ENCODE measurements around the gene PPP1R9A.

PPP1R9A gene

DNA sequence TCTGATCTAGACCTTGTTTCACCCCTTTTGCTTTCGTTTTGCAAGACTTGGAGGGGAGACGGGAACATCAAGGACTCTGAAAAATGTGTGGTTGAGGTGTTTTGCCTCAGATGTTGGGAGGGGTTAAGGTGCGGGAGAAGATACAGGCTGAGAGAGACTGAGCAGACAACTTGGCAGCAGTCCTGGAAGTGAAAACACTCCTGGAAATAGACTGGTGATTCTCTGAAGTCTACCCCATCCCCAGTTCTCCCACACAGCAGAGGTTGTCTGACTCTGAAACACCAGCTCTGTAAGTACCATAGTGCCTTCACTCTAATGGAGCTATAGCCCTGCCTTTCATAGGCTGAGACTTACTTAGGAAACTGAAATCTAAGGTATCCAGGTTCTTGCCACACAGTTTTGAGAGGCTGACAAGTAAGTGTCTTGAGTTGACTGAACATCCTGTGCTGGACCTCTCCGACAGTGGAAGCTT, 152.5 kb downstream of the PPP1R9A start:
- Histone ChIP-seq H3K27me3 (ENCODE audit: control insufficient read depth, insufficient read depth, low read length) (no peaks in the 10 kb centered on the region), H3K4me3 (ENCODE audit: low read depth, low read length) (no peak overlapping the region), H3K36me3 (ENCODE audit: control insufficient read depth, insufficient read depth, low read length) (no peaks in the 10 kb centered on the region), H3K27ac (ENCODE audit: low read depth, low read length) (no peak overlapping the region), H3K4me1 (ENCODE audit: control insufficient read depth, insufficient read depth, low read length) (0 out of 2 replicates have a peak, but pooled peaks cover 6% of the 10 kb centered on the region), H3K9ac (ENCODE audit: low read depth, low read length) (no peak overlapping the region), H3K9me3 (ENCODE audit: control insufficient read depth, insufficient read depth, low read length) (no peaks in the 10 kb centered on the region)

DNA sequence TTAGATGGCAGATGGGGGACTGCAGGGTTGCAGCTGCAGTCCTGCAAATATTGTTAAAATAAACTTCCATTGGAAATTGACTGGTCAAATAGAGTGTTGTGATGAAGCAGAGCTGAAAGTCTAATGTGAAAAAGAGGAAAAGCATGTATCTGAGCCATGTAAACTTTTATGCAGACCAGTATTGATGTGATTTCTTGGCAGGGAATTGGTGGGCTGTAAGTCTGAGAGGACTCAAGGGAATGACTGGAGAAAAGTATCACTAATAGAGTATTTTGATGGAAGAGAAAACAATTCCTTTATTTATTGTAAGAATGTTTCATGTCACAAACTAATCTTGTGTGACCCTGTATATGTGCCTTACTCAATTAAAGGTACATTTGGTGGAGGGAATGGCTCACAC, 155.5 kb downstream of the PPP1R9A start:
- Histone ChIP-seq H3K4me1 (ENCODE audit: control insufficient read depth, insufficient read depth, low read length) (0 out of 2 replicates have a peak, but pooled peaks cover 10% of the 10 kb centered on the region), H3K27me3 (ENCODE audit: control insufficient read depth, insufficient read depth, low read length) (no peaks in the 10 kb centered on the region), H3K9ac (ENCODE audit: low read depth, low read length) (no peak overlapping the region), H3K4me3 (ENCODE audit: low read depth, low read length) (no peak overlapping the region), H3K36me3 (ENCODE audit: control insufficient read depth, insufficient read depth, low read length) (no peaks in the 10 kb centered on the region), H3K27ac (ENCODE audit: low read depth, low read length) (no peak overlapping the region), H3K9me3 (ENCODE audit: control insufficient read depth, insufficient read depth, low read length) (no peaks in the 10 kb centered on the region)

DNA sequence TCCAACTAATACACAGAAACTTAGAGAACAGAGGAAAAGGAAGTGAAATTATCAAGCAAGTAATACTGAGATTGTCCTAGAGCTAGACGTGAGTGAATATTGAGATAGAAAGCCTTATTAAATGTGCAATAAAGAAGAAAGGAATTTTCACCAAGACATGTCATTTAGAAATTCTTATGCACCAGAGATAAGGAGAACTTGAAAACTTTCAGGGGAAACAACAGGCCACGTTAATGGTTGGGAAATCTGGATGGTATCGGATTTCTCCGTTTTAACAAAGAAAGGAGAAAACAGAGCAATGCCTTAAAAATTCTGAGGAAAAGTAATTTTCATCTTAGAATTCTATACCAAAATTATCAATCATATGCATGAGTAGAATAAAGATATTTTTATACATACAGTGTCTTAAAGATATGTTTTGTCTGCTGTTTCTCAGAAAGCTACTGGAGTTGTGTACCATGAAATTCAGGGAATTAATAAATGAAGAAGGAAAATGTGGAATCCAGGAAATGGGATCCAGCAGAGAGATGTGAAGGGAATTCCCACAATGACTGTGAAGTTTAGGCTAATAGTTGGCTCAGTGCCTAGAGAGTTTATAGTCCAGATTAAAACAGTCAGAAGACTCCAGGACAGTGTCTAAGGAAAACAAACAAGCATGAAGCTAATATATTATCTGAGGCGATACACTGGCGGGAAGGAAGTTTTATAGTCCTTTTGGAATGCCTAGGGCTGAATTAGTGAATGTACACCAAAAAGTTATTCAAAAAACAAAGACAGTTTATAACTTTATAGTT, 159.5 kb downstream of the PPP1R9A start:
- no peak overlapping the region for H3K27ac ChIP-seq (ENCODE audit: low read depth, low read length)
- no peaks in the 10 kb centered on the region for H3K9me3 ChIP-seq (ENCODE audit: control insufficient read depth, insufficient read depth, low read length)
- H3K27me3 ChIP-seq (ENCODE audit: control insufficient read depth, insufficient read depth, low read length): no peaks in the 10 kb centered on the region
- H3K4me3 ChIP-seq (ENCODE audit: low read depth, low read length): no peak overlapping the region
- H3K36me3 ChIP-seq (ENCODE audit: control insufficient read depth, insufficient read depth, low read length): no peaks in the 10 kb centered on the region
- H3K9ac ChIP-seq (ENCODE audit: low read depth, low read length): no peak overlapping the region
- 0 out of 2 replicates have a peak, but pooled peaks cover 7% of the 10 kb centered on the region for H3K4me1 ChIP-seq (ENCODE audit: control insufficient read depth, insufficient read depth, low read length)

DNA sequence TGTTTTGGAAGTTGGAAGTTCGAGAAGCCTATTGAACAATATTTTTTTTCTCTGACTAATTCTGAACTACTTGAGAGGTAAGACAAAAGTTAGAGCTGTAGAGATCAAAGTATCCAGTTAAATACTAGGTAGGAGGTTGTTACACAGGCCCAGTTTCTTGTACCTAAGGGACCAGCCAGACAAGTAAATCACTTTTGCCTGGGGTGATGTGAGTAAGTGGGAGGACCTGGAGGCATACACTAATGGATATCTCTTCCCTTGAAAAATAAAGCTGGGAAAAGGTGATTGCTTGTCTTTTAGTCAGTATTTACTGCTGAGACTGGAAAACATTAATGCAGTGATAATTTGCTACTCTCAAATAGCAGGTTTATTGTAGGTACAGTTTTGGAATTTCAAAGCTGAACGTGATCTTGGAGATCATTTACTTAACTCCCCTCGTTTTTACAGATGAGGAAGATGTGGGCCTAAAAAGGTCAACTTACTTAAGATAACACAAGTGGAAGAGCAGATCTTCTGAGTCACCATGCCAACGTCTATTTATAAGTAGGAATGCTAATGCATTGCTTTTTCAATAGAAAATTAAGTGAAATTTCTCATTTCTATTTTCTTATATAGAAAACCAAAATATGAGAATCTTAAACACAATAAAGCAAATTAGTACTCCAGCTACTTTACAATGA, 181.3 kb downstream of the PPP1R9A start:
- no peaks in the 10 kb centered on the region for H3K36me3 ChIP-seq (ENCODE audit: control insufficient read depth, insufficient read depth, low read length)
- H3K27ac ChIP-seq (ENCODE audit: low read depth, low read length): no peak overlapping the region
- 0 out of 2 replicates have a peak, but pooled peaks cover 2% of the 10 kb centered on the region for H3K4me1 ChIP-seq (ENCODE audit: control insufficient read depth, insufficient read depth, low read length)
- no peaks in the 10 kb centered on the region for H3K27me3 ChIP-seq (ENCODE audit: control insufficient read depth, insufficient read depth, low read length)
- H3K9ac ChIP-seq (ENCODE audit: low read depth, low read length): no peak overlapping the region
- H3K4me3 ChIP-seq (ENCODE audit: low read depth, low read length): no peak overlapping the region
- no peaks in the 10 kb centered on the region for H3K9me3 ChIP-seq (ENCODE audit: control insufficient read depth, insufficient read depth, low read length)

DNA sequence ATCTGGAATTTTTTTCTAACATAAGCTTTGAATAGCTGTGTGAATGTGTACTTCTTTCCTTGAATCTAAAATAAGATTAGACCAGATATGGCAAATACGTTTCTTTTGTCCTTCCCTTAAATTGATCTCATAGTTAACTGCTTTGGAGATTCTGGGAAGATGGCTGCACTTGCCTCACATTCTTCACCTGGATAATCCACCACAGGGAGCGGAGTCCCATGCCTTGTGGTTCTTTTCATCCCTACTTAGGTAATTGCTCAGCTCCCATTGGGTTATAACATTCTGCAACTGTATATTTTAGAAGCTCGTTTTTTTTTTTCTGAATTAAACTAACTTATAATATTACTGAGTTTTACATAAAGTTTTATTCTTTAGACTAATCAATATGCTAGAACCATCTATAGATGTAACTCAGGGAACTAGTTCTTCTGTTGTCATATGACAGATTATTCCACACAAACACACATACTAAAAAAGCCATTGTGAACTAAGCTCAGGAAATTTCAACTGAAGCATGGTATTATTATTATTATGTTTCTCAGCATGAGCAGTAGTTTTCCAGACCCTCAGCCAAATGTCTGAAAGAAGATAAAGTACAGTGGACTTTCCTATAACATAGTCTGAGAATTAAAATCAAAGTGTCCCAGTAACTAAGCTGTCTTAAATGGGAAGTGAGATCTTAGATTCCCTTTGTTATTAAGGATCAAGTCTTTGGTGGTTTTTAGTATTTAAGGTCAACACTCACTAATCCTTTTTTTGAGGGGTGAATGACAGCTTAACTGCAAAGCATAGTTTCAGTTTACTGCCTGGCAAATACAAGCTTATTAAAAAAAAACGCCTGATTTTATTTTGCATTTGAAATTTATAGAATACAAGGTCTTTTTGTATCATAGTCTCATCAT, 182.3 kb downstream of the PPP1R9A start:
- H3K9ac ChIP-seq (ENCODE audit: low read depth, low read length): no peak overlapping the region
- no peaks in the 10 kb centered on the region for H3K27me3 ChIP-seq (ENCODE audit: control insufficient read depth, insufficient read depth, low read length)
- H3K4me3 ChIP-seq (ENCODE audit: low read depth, low read length): no peak overlapping the region
- no peaks in the 10 kb centered on the region for H3K36me3 ChIP-seq (ENCODE audit: control insufficient read depth, insufficient read depth, low read length)
- H3K4me1 ChIP-seq (ENCODE audit: control insufficient read depth, insufficient read depth, low read length): 0 out of 2 replicates have a peak, but pooled peaks cover 2% of the 10 kb centered on the region
- H3K27ac ChIP-seq (ENCODE audit: low read depth, low read length): no peak overlapping the region
- no peaks in the 10 kb centered on the region for H3K9me3 ChIP-seq (ENCODE audit: control insufficient read depth, insufficient read depth, low read length)

DNA sequence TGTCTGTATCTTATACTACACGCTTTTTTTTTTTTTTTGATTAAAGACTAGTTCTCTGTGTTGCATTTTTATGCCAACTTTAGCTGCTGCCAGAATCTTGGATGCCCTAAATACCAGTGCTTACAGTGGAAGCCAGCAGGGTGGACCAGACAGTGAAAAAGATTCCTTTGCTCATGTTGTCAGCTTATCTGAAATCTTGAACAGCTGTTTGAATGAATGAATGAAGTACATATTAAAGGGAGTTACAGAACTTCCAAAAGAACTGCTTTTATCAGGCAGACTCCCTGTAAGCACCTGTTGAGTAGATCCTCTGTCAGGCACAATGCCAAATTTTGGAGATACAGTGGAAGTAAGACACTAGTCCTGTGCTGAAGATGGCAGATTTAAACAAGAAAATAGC, 184.9 kb downstream of the PPP1R9A start:
- Histone ChIP-seq H3K27me3 (ENCODE audit: control insufficient read depth, insufficient read depth, low read length) (no peaks in the 10 kb centered on the region), H3K4me1 (ENCODE audit: control insufficient read depth, insufficient read depth, low read length) (peaks cover 10% of the 10 kb centered on the region; the same call in 1 of the 2 replicates), H3K4me3 (ENCODE audit: low read depth, low read length) (no peak overlapping the region), H3K27ac (ENCODE audit: low read depth, low read length) (no peak overlapping the region), H3K9me3 (ENCODE audit: control insufficient read depth, insufficient read depth, low read length) (no peaks in the 10 kb centered on the region), H3K36me3 (ENCODE audit: control insufficient read depth, insufficient read depth, low read length) (no peaks in the 10 kb centered on the region), H3K9ac (ENCODE audit: low read depth, low read length) (no peak overlapping the region)

DNA sequence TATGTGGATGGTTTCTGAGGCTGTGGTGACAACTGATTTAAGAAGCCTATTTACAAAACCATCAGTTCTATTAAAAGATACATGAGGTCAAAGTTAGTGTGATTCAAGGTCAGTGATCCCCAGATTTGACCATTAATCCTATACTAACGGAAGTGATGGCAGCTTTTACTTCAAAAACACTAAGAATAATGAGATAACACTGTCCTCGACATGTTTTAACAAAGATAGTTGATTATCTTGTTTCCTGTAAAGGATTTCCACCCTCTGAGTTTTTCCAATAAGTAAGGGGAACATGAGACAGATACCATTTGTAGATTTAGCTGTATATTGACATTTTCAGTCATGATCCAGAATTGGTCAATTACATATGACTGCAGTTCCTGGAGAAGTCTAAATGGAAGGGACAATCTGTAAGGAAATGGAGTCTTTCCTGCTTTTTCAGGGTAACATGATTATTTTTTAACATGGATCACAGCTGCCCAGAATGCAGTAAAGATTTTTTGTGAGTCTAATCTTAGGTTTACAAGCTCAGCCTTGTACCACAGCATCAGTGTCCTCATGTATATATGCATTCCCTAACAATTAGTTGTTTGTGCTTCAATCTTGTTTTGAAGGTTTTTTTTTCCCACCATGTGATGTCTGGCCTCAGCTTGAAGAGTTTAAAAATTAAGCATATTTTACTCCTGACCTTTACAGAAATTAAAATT, 188.0 kb downstream of the PPP1R9A start:
- Histone ChIP-seq H3K9ac (ENCODE audit: low read depth, low read length) (no peak overlapping the region), H3K4me1 (ENCODE audit: control insufficient read depth, insufficient read depth, low read length) (peaks cover 8% of the 10 kb centered on the region; the same call in 1 of the 2 replicates), H3K36me3 (ENCODE audit: control insufficient read depth, insufficient read depth, low read length) (no peaks in the 10 kb centered on the region), H3K9me3 (ENCODE audit: control insufficient read depth, insufficient read depth, low read length) (no peaks in the 10 kb centered on the region), H3K27ac (ENCODE audit: low read depth, low read length) (no peak overlapping the region), H3K27me3 (ENCODE audit: control insufficient read depth, insufficient read depth, low read length) (no peaks in the 10 kb centered on the region), H3K4me3 (ENCODE audit: low read depth, low read length) (no peak overlapping the region)

DNA sequence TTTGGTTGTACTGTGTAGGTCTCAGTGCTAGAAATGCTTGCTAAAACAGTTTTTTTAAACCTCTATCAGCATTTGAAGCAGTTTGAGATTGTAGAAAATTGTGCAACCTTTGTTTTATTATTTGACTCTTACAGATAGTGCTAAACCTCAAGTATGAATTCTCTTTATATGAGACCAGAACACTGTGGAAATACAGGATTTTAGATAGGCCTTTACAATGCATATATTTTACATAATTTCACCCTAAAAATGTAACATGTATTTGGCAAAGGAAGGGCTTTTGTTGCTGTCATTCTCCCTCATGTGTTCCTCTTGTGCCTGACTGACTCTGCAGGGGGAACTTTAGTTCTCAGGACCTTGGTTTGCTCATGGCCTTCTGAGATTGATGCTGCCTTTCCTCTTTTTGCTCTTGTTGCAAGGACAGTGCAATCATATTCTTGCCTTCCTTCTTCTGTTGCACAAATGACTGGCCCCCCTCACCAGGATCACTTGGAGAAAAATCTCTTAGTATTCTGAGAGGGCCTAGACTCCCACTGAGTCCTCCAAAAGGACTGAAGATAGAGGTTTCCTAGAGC, 188.7 kb downstream of the PPP1R9A start:
- Histone ChIP-seq H3K4me3 (ENCODE audit: low read depth, low read length) (no peak overlapping the region), H3K27me3 (ENCODE audit: control insufficient read depth, insufficient read depth, low read length) (no peaks in the 10 kb centered on the region), H3K4me1 (ENCODE audit: control insufficient read depth, insufficient read depth, low read length) (peaks cover 8% of the 10 kb centered on the region; the same call in 1 of the 2 replicates), H3K9ac (ENCODE audit: low read depth, low read length) (no peak overlapping the region), H3K36me3 (ENCODE audit: control insufficient read depth, insufficient read depth, low read length) (no peaks in the 10 kb centered on the region), H3K9me3 (ENCODE audit: control insufficient read depth, insufficient read depth, low read length) (no peaks in the 10 kb centered on the region), H3K27ac (ENCODE audit: low read depth, low read length) (no peak overlapping the region)

DNA sequence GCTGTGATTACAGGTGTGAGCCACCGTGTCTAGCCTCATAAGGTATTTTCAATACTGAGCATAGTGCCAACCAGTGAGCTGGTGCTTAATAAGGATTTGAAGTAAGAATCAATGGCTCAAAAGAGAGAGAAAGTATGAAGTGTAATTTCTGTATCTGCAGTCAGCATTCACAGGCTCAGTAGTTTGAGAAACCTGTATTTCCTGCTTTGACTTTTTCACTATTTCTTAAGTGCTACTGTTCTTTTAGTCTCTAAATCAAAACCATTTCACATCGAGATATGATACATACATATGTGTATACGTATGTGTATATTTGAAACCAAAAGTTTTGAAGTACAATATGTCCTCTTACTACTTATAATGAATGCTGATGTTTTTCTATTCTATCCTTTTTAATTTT, 189.9 kb downstream of the PPP1R9A start:
- no peak overlapping the region for H3K9ac ChIP-seq (ENCODE audit: low read depth, low read length)
- H3K4me3 ChIP-seq (ENCODE audit: low read depth, low read length): no peak overlapping the region
- no peak overlapping the region for H3K27ac ChIP-seq (ENCODE audit: low read depth, low read length)
- H3K36me3 ChIP-seq (ENCODE audit: control insufficient read depth, insufficient read depth, low read length): no peaks in the 10 kb centered on the region
- H3K4me1 ChIP-seq (ENCODE audit: control insufficient read depth, insufficient read depth, low read length): peaks cover 8% of the 10 kb centered on the region; the same call in 1 of the 2 replicates
- no peaks in the 10 kb centered on the region for H3K9me3 ChIP-seq (ENCODE audit: control insufficient read depth, insufficient read depth, low read length)
- no peaks in the 10 kb centered on the region for H3K27me3 ChIP-seq (ENCODE audit: control insufficient read depth, insufficient read depth, low read length)

DNA sequence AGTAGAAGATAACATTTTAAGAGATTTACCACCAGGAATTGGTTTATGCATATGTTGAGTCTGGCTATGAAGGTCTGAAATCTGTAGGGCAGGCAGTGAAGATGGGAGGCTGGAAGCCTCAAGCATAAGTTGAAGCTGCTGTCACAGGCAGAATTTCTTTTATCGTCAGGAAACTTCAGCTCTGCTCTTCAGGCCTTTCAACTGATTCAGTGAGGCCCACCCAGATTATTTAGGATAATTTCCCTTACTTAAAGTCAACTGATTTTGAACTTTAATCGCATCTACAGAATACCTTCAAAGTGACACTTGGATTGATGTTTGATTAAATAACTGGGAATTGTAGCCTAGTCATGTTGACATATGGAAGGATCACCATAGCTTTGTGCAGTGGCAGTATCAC, 190.5 kb downstream of the PPP1R9A start:
- Histone ChIP-seq H3K27me3 (ENCODE audit: control insufficient read depth, insufficient read depth, low read length) (no peaks in the 10 kb centered on the region), H3K4me3 (ENCODE audit: low read depth, low read length) (no peak overlapping the region), H3K36me3 (ENCODE audit: control insufficient read depth, insufficient read depth, low read length) (no peaks in the 10 kb centered on the region), H3K27ac (ENCODE audit: low read depth, low read length) (no peak overlapping the region), H3K9ac (ENCODE audit: low read depth, low read length) (no peak overlapping the region), H3K4me1 (ENCODE audit: control insufficient read depth, insufficient read depth, low read length) (peaks cover 8% of the 10 kb centered on the region; the same call in 1 of the 2 replicates), H3K9me3 (ENCODE audit: control insufficient read depth, insufficient read depth, low read length) (no peaks in the 10 kb centered on the region)

Measured in HUES48 (cell line).